Measurements from ENCODE around the gene STIP1. TPM values are rescaled to one million over a fixed set of nuclear protein-coding genes. Genes with fewer than 3 reads are reported as not detected.

Gene STIP1
- total RNA-seq, 6 experiments from 2014 or later, result 27.6 to 110 (median 59.4) TPM

- DNase-seq (no peak), ATAC-seq (peak in 3 of 4 donors; percentile 7 to 25 (median 22))
- Histone ChIP-seq H3K4me1 (peaks cover 0 to 27% (median 12%) of the 10 kb centered on the region in 4 donors), H3K36me3 (no peaks in the 10 kb centered on the region), H3K27ac (no peak overlapping the region), H3K27me3 (no peaks in the 10 kb centered on the region), H3K4me3 (no peak overlapping the region), H3K9me3 (no peaks in the 10 kb centered on the region)
- TF ChIP-seq POLR2A (IDR thresholded peaks at IDR 0.05), result no peak
- TF ChIP-seq CTCF (IDR thresholded peaks at IDR 0.05), result no peak
- WGBS (ENCODE audit: insufficient coverage, low coverage, low lambda C conversion rate, missing lambda C conversion rate), result 83% methylated on average over 1 of the region's 8 CpGs
- intact Hi-C loops (cut with DNase I), result no loop called here
Observed at GRCh38 chr11:64249563-64250414, 63.8 kb downstream of the STIP1 start.

GRCh38 chr11:64250415-64251015 lies 64.5 kb downstream of the STIP1 start:
- H3K9me3 ChIP-seq, result no peaks in the 10 kb centered on the region
- H3K27ac ChIP-seq, result no peak overlapping the region
- peaks cover 0 to 26% (median 12%) of the 10 kb centered on the region in 4 donors for H3K4me1 ChIP-seq
- intact Hi-C loops (cut with DNase I), result no loop called here
- TF ChIP-seq POLR2A (IDR thresholded peaks at IDR 0.05), result no peak
- no CpG with 5 or more reads among the region's 13 CpGs for whole genome bisulfite sequencing (ENCODE audit: insufficient coverage, low coverage, low lambda C conversion rate, missing lambda C conversion rate)
- no peaks in the 10 kb centered on the region for H3K27me3 ChIP-seq
- ATAC-seq (no peak), DNase-seq (peak in 1 of 3 donors; percentile 28)
- H3K4me3 ChIP-seq, result peak overlapping the region; percentile 29 to 87 (median 72)
- H3K36me3 ChIP-seq, result no peaks in the 10 kb centered on the region

GRCh38 chr11:64251016-64251752 lies 65.2 kb downstream of the STIP1 start, which contains the start of gene PLCB3:
TSS of gene PLCB3 (plus strand) at chr11:64251530. CDS start at chr11:64251650, 120 bp downstream.
- Histone ChIP-seq H3K9me3 (no peaks in the 10 kb centered on the region), H3K4me3 (peak within 1 kb of the TSS; percentile 72 to 87 (median 85)), H3K27ac (peak within 1 kb of the TSS; percentile 44 to 69 (median 63)), H3K4me1 (peaks cover 0 to 25% (median 12%) of the 10 kb centered on the region in 4 donors), H3K27me3 (no peaks in the 10 kb centered on the region), H3K36me3 (no peaks in the 10 kb centered on the region)
- peak; percentile 56 to 77 (median 62) for ATAC-seq
- peak; percentile 79 for TF ChIP-seq POLR2A (IDR thresholded peaks at IDR 0.05)
- peak; percentile 64 to 88 (median 76) for TF ChIP-seq CTCF (IDR thresholded peaks at IDR 0.05)
- intact Hi-C loops (cut with DNase I), result no loop called here
- peak in 2 of 3 donors; percentile 74 to 76 for DNase-seq
- whole genome bisulfite sequencing (ENCODE audit: insufficient coverage, low coverage, low lambda C conversion rate, missing lambda C conversion rate), result 4% methylated on average over 17 of the region's 75 CpGs

- H3K27me3 ChIP-seq, result no peaks in the 10 kb centered on the region
- intact Hi-C loops (cut with DNase I), result no loop called here
- peak overlapping the region; percentile 44 to 69 (median 63) for H3K27ac ChIP-seq
- H3K36me3 ChIP-seq, result peaks cover 0 to 5% (median 0%) of the 10 kb centered on the region in 4 donors
- ATAC-seq (no peak), DNase-seq (peak in 1 of 3 donors; percentile 44)
- 7% methylated on average over 2 of the region's 18 CpGs for WGBS (ENCODE audit: insufficient coverage, low coverage, low lambda C conversion rate, missing lambda C conversion rate)
- H3K4me1 ChIP-seq, result peaks cover 0 to 25% (median 12%) of the 10 kb centered on the region in 4 donors
- TF ChIP-seq POLR2A (IDR thresholded peaks at IDR 0.05) (no peak), CTCF (IDR thresholded peaks at IDR 0.05) (no peak)
- no peaks in the 10 kb centered on the region for H3K9me3 ChIP-seq
- peak overlapping the region; percentile 72 to 87 (median 85) for H3K4me3 ChIP-seq
Observed at GRCh38 chr11:64251753-64252002, 65.7 kb downstream of the STIP1 start.
